HEK293 (cell line): ENCODE results near the gene UVSSA.

Source experiments
- HOXA7 ChIP-seq: sonication (generic); formaldehyde crosslinking; IDR thresholded peaks from 2 replicates; pipeline ENCODE4 v1.8.1; 2022; ENCODE audit warnings: missing genetic modification reagents, borderline replicate concordance
- WT1 ChIP-seq: fragments of 450-650 bp; formaldehyde crosslinking; IDR thresholded peaks from 2 replicates; pipeline ENCODE4 v1.5.1; 2016; ENCODE audit warnings: missing biosample characterization, missing genetic modification characterization
- ZBTB49 ChIP-seq: fragments of 450-650 bp; formaldehyde crosslinking; IDR thresholded peaks from 2 replicates; pipeline ENCODE4 v1.5.1; 2016; ENCODE audit warnings: missing biosample characterization, missing genetic modification characterization, low read depth
- ZNF530 ChIP-seq: fragments of 450-650 bp; formaldehyde crosslinking; IDR thresholded peaks from 2 replicates; pipeline ENCODE4 v1.5.1; 2016; ENCODE audit warnings: low read depth, missing biosample characterization, missing genetic modification characterization
- TF ChIP-seq, protein P1 (sequence below): fragments of 450-650 bp; formaldehyde crosslinking; IDR thresholded peaks from 2 replicates; pipeline ENCODE4 v1.5.1; 2016; ENCODE audit warnings: missing biosample characterization, missing genetic modification characterization, borderline replicate concordance
- TF ChIP-seq, protein P2 (sequence below): fragments of 450-650 bp; formaldehyde crosslinking; IDR thresholded peaks from 2 replicates; pipeline ENCODE4 v1.5.1; 2016; ENCODE audit warnings: missing biosample characterization, missing genetic modification characterization
- TF ChIP-seq, protein P3 (sequence below): fragments of 450-650 bp; formaldehyde crosslinking; IDR thresholded peaks from 2 replicates; pipeline ENCODE4 v1.5.1; 2016; ENCODE audit warnings: missing biosample characterization, missing genetic modification characterization

GRCh38 chr4:1379351-1379781 is 32.4 kb downstream of the UVSSA start:
- TF ChIP-seq, protein P1, sequence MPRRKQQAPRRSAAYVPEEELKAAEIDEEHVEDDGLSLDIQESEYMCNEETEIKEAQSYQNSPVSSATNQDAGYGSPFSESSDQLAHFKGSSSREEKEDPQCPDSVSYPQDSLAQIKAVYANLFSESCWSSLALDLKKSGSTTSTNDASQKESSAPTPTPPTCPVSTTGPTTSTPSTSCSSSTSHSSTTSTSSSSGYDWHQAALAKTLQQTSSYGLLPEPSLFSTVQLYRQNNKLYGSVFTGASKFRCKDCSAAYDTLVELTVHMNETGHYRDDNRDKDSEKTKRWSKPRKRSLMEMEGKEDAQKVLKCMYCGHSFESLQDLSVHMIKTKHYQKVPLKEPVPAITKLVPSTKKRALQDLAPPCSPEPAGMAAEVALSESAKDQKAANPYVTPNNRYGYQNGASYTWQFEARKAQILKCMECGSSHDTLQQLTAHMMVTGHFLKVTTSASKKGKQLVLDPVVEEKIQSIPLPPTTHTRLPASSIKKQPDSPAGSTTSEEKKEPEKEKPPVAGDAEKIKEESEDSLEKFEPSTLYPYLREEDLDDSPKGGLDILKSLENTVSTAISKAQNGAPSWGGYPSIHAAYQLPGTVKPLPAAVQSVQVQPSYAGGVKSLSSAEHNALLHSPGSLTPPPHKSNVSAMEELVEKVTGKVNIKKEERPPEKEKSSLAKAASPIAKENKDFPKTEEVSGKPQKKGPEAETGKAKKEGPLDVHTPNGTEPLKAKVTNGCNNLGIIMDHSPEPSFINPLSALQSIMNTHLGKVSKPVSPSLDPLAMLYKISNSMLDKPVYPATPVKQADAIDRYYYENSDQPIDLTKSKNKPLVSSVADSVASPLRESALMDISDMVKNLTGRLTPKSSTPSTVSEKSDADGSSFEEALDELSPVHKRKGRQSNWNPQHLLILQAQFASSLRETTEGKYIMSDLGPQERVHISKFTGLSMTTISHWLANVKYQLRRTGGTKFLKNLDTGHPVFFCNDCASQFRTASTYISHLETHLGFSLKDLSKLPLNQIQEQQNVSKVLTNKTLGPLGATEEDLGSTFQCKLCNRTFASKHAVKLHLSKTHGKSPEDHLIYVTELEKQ (tag by site-specific recombination), result no peak
- TF ChIP-seq ZNF530 (tag by site-specific recombination) (no peak), ZBTB49 (tag by site-specific recombination) (no peak), HOXA7 (CRISPR knock-in tag) (no peak), WT1 (no peak)
- TF ChIP-seq, protein P2, sequence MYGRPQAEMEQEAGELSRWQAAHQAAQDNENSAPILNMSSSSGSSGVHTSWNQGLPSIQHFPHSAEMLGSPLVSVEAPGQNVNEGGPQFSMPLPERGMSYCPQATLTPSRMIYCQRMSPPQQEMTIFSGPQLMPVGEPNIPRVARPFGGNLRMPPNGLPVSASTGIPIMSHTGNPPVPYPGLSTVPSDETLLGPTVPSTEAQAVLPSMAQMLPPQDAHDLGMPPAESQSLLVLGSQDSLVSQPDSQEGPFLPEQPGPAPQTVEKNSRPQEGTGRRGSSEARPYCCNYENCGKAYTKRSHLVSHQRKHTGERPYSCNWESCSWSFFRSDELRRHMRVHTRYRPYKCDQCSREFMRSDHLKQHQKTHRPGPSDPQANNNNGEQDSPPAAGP (tag by site-specific recombination), result no peak
- TF ChIP-seq, protein P3, sequence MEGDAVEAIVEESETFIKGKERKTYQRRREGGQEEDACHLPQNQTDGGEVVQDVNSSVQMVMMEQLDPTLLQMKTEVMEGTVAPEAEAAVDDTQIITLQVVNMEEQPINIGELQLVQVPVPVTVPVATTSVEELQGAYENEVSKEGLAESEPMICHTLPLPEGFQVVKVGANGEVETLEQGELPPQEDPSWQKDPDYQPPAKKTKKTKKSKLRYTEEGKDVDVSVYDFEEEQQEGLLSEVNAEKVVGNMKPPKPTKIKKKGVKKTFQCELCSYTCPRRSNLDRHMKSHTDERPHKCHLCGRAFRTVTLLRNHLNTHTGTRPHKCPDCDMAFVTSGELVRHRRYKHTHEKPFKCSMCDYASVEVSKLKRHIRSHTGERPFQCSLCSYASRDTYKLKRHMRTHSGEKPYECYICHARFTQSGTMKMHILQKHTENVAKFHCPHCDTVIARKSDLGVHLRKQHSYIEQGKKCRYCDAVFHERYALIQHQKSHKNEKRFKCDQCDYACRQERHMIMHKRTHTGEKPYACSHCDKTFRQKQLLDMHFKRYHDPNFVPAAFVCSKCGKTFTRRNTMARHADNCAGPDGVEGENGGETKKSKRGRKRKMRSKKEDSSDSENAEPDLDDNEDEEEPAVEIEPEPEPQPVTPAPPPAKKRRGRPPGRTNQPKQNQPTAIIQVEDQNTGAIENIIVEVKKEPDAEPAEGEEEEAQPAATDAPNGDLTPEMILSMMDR (tag by site-specific recombination), result no peak
